ENCODE results near the gene SLC25A48. TPM values are rescaled to one million over a fixed set of nuclear protein-coding genes. Genes with fewer than 3 reads are reported as not detected.

Gene SLC25A48
- total and polyA plus RNA-seq, 3 donors from 2014 or later = 0.71 to 1.8 (median 1.4) TPM

DNA sequence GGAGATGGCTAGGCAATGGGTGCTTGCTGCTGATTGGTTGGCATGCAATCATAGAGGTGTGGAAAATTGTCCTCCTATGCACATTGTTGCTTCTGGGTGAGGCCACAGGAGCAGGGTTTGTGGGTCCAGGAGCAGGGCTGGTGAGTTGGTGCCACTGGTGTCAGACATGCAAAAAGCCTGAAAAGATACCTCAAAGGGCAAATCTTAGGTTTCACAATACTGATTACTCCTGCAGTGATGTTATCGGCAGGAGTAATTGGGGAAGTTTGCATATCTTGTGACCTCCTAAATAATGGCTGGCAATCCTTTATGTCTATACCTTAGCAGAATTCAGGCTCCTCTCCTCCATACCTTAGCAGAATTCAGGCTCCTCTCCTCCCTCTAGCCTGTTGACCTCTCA lies 25.2 kb downstream of the SLC25A48 start:
- Histone ChIP-seq H3K36me3 (ENCODE audit: low read depth, missing control alignments) (no peaks in the 10 kb centered on the region), H3K4me1 (no peaks in the 10 kb centered on the region), H3K27ac (no peak overlapping the region), H3K9me3 (no peaks in the 10 kb centered on the region), H3K27me3 (no peaks in the 10 kb centered on the region), H3K4me3 (no peak overlapping the region)
- no peak for DNase-seq
- TF ChIP-seq, protein P1, sequence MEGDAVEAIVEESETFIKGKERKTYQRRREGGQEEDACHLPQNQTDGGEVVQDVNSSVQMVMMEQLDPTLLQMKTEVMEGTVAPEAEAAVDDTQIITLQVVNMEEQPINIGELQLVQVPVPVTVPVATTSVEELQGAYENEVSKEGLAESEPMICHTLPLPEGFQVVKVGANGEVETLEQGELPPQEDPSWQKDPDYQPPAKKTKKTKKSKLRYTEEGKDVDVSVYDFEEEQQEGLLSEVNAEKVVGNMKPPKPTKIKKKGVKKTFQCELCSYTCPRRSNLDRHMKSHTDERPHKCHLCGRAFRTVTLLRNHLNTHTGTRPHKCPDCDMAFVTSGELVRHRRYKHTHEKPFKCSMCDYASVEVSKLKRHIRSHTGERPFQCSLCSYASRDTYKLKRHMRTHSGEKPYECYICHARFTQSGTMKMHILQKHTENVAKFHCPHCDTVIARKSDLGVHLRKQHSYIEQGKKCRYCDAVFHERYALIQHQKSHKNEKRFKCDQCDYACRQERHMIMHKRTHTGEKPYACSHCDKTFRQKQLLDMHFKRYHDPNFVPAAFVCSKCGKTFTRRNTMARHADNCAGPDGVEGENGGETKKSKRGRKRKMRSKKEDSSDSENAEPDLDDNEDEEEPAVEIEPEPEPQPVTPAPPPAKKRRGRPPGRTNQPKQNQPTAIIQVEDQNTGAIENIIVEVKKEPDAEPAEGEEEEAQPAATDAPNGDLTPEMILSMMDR (IDR thresholded peaks at IDR 0.05) = no peak
- no peak for TF ChIP-seq POLR2A (IDR thresholded peaks at IDR 0.05)
- WGBS, 2 donors = 65 to 96% methylated on average over 1 of the region's 1 CpG
- intact Hi-C loops (cut with DNase I; ENCODE audit: low total_unique reads) = no loop called here

- WGBS, 2 donors = 88 to 89% methylated on average over 1 of the region's 1 CpG
Measured at GRCh38 chr5:135861641-135862040, 27.2 kb downstream of the SLC25A48 start.

DNA sequence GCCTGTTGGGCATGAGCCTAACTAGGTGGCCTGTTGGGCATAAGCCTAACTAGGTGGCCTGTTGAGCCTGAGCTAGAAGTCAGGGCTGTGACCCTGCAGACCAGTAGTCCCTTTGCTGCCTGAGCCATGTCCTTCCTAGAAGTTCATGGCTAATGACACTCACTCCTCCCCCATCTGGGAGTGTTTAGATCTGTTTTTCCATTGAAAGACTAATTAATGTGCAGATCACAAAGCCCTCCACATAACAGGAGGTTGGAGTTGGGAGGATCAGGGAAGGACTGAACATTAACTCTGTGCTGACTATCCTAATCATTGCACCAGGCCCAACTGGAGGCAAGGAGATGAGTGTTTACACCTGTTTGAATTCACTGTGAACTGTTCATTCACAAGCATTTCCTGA lies 27.6 kb downstream of the SLC25A48 start:
- no peak for DNase-seq
- no peaks in the 10 kb centered on the region for H3K4me1 ChIP-seq
- TF ChIP-seq, protein P1 (IDR thresholded peaks at IDR 0.05) = no peak
- TF ChIP-seq POLR2A (IDR thresholded peaks at IDR 0.05) = no peak
- intact Hi-C loops (cut with DNase I; ENCODE audit: low total_unique reads) = no loop called here
- no peaks in the 10 kb centered on the region for H3K36me3 ChIP-seq (ENCODE audit: low read depth, missing control alignments)
- H3K27ac ChIP-seq = no peak overlapping the region
- no peaks in the 10 kb centered on the region for H3K9me3 ChIP-seq
- no peak overlapping the region for H3K4me3 ChIP-seq
- H3K27me3 ChIP-seq = no peaks in the 10 kb centered on the region

More at GRCh38 chr5:135861641-135862040, 27.2 kb downstream of the SLC25A48 start:
- intact Hi-C loops (cut with DNase I; ENCODE audit: low total_unique reads) = no loop called here
- H3K27ac ChIP-seq = no peak overlapping the region
- H3K9me3 ChIP-seq = no peaks in the 10 kb centered on the region
- no peaks in the 10 kb centered on the region for H3K36me3 ChIP-seq (ENCODE audit: low read depth, missing control alignments)
- H3K4me3 ChIP-seq = no peak overlapping the region
- H3K27me3 ChIP-seq = no peaks in the 10 kb centered on the region
- DNase-seq = no peak
- TF ChIP-seq, protein P1 (IDR thresholded peaks at IDR 0.05) = no peak
- no peak for TF ChIP-seq POLR2A (IDR thresholded peaks at IDR 0.05)
- no peaks in the 10 kb centered on the region for H3K4me1 ChIP-seq

GRCh38 chr5:135862744-135863143 lies 28.3 kb downstream of the SLC25A48 start:
- Histone ChIP-seq H3K9me3 (no peaks in the 10 kb centered on the region), H3K36me3 (ENCODE audit: low read depth, missing control alignments) (no peaks in the 10 kb centered on the region), H3K27ac (no peak overlapping the region), H3K27me3 (no peaks in the 10 kb centered on the region), H3K4me1 (no peaks in the 10 kb centered on the region), H3K4me3 (no peak overlapping the region)
- WGBS, 2 donors = 97 to 100% methylated on average over 2 of the region's 2 CpGs
- intact Hi-C loops (cut with DNase I; ENCODE audit: low total_unique reads) = no loop called here
- TF ChIP-seq POLR2A (IDR thresholded peaks at IDR 0.05) = no peak
- TF ChIP-seq, protein P1 (IDR thresholded peaks at IDR 0.05) = no peak
- DNase-seq = no peak
